ENCODE data around the gene TM4SF20.
"Not testable (repeated sequence)": the region's sequence is repeated elsewhere in the genome, so short reads cannot be mapped to it uniquely, and the experiment has no call there.

DNA sequence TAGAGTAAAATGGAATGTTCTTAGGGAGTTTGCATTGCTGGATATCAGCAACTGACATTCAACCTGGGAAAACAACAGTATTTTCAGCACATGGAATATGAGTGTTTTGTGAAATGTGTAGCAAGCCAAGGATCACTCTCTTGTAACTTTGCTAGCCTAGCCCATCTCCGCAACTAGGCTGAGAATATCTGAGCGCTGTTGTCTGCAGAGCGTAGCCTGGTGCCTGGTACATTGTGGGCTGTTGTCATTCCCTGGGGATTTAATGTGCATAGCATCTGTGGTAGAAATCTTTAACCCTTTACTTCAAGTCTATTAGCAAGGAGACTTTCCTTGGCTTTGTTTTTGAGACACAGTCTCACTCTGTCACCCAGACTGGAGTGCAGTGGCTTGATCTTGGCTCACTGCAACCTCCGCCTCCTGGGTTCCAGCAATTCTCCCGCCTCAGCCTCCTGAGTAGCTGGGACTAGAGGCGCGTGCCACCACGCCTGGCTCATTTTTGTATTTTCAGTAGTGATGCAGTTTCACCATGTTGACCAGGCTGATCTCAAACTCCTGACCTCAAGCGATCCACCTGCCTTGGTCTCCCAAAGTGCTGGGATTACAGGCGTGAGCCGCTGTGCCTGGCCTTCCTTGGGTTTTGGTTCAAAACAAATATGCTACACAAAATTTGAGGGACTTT is 14.4 kb downstream of the TM4SF20 start:
- not testable (repeated sequence) for TF ChIP-seq EP300, POLR2A (IDR thresholded peaks at IDR 0.05)

All from sigmoid colon (tissue), 4 donors.